WTC11 (cell line): ENCODE measurements around the gene TPD52L2. TPM values are rescaled to one million over a fixed set of nuclear protein-coding genes. Genes with fewer than 3 reads are reported as not detected.

Experiments used
- ATAC-seq: fragments of 200-7000 bp; cut with Tn5 transposase; 2 replicates; pipeline ENCODE4 v1.10.0; 2021; ENCODE audit warnings: mild to moderate bottlenecking, moderate library complexity
- CTCF ChIA-PET: fragments of 300-600 bp; sonication (Branson Sonifier 250); formaldehyde crosslinking; loops from one replicate; lab custom pipeline; 2021; ENCODE audit warnings: antibody characterized with exemption; lab: Charles Lee
- POLR2A ChIA-PET: fragments of 350-600 bp; sonication (Branson Sonifier 250); formaldehyde crosslinking; loops from one replicate; lab custom pipeline; 2021; ENCODE audit warnings: antibody characterized with exemption; lab: Charles Lee
- DNase-seq: peaks from one replicate; pipeline ENCODE4 v3.0.0; 2021; ENCODE audit warnings: low spot score
- H3K27ac Mint-ChIP-seq: 2 replicates; pipeline ENCODE4 v1.8.0; 2021; ENCODE audit warnings: mixed read lengths
- H3K27me3 Mint-ChIP-seq: 2 replicates; pipeline ENCODE4 v1.8.0; 2021; ENCODE audit warnings: low read depth, mild to moderate bottlenecking, moderate library complexity, mixed read lengths
- H3K36me3 Mint-ChIP-seq: 2 replicates; pipeline ENCODE4 v1.8.0; 2021; ENCODE audit warnings: mixed read lengths
- H3K4me1 Mint-ChIP-seq: 2 replicates; pipeline ENCODE4 v1.8.0; 2022; ENCODE audit warnings: mixed read lengths
- H3K4me3 Mint-ChIP-seq: 2 replicates; pipeline ENCODE4 v1.8.0; 2021; ENCODE audit warnings: mild to moderate bottlenecking, moderate library complexity, mixed read lengths
- H3K9me3 Mint-ChIP-seq: 2 replicates; pipeline ENCODE4 v1.8.0; 2021; ENCODE audit warnings: mixed read lengths
- CBFB ChIP-seq: sonication (generic); formaldehyde crosslinking; IDR thresholded peaks from 2 replicates; pipeline ENCODE4 v1.8.1; 2022; ENCODE audit warnings: mild to moderate bottlenecking, low read depth, missing genetic modification reagents
- JAZF1 ChIP-seq: fragments of 250-450 bp; sonication (Bioruptor Pico); IDR thresholded peaks from 2 replicates; pipeline ENCODE4 v1.9.0; 2021; ENCODE audit warnings: moderate library complexity, mild to moderate bottlenecking, inconsistent platforms
- NFATC4 ChIP-seq: fragments of 250-450 bp; sonication (Bioruptor Pico); IDR thresholded peaks from 2 replicates; pipeline ENCODE4 v1.9.0; 2021; ENCODE audit warnings: mild to moderate bottlenecking
- TP53 ChIP-seq: sonication (generic); formaldehyde crosslinking; IDR thresholded peaks from 2 replicates; pipeline ENCODE4 v1.8.1; 2023; ENCODE audit warnings: mild to moderate bottlenecking, missing genetic modification reagents
- total RNA-seq: library from RNA; stranded (reverse); gene quantifications from 3 replicates; pipeline ENCODE4 v1.2.3, GENCODE V29; 2021
- TF ChIP-seq, protein P1 (sequence below): sonication (generic); formaldehyde crosslinking; IDR thresholded peaks from 2 replicates; pipeline ENCODE4 v1.8.1; 2022; ENCODE audit warnings: mild to moderate bottlenecking, moderate library complexity, missing genetic modification reagents
- TF ChIP-seq, protein P2 (sequence below): sonication (generic); formaldehyde crosslinking; IDR thresholded peaks from 2 replicates; pipeline ENCODE4 v1.8.1; 2023; ENCODE audit warnings: mild to moderate bottlenecking, missing genetic modification reagents
- TF ChIP-seq, protein P3 (sequence below): sonication (generic); formaldehyde crosslinking; IDR thresholded peaks from 2 replicates; pipeline ENCODE4 v1.8.1; 2023; ENCODE audit warnings: mild to moderate bottlenecking, missing genetic modification reagents, moderate library complexity
- TF ChIP-seq, protein P4 (sequence below): fragments of 250-450 bp; sonication (Bioruptor Pico); IDR thresholded peaks from 2 replicates; pipeline ENCODE4 v1.9.0; 2021; ENCODE audit warnings: mild to moderate bottlenecking
- TF ChIP-seq, protein P5 (sequence below): sonication (generic); formaldehyde crosslinking; IDR thresholded peaks from 2 replicates; pipeline ENCODE4 v1.8.1; 2022; ENCODE audit warnings: missing genetic modification reagents, borderline replicate concordance
- TF ChIP-seq, protein P6 (sequence below): sonication (generic); formaldehyde crosslinking; IDR thresholded peaks from 2 replicates; pipeline ENCODE4 v1.8.1; 2022; ENCODE audit warnings: low read depth, missing genetic modification reagents, borderline replicate concordance
- TF ChIP-seq, protein P7 (sequence below): fragments of 250-450 bp; sonication (Bioruptor Pico); IDR thresholded peaks from 2 replicates; pipeline ENCODE4 v1.9.0; 2021; ENCODE audit warnings: mild to moderate bottlenecking

Gene TPD52L2
- total RNA-seq, 1 experiment from 2014 or later: 80.8 TPM

DNA sequence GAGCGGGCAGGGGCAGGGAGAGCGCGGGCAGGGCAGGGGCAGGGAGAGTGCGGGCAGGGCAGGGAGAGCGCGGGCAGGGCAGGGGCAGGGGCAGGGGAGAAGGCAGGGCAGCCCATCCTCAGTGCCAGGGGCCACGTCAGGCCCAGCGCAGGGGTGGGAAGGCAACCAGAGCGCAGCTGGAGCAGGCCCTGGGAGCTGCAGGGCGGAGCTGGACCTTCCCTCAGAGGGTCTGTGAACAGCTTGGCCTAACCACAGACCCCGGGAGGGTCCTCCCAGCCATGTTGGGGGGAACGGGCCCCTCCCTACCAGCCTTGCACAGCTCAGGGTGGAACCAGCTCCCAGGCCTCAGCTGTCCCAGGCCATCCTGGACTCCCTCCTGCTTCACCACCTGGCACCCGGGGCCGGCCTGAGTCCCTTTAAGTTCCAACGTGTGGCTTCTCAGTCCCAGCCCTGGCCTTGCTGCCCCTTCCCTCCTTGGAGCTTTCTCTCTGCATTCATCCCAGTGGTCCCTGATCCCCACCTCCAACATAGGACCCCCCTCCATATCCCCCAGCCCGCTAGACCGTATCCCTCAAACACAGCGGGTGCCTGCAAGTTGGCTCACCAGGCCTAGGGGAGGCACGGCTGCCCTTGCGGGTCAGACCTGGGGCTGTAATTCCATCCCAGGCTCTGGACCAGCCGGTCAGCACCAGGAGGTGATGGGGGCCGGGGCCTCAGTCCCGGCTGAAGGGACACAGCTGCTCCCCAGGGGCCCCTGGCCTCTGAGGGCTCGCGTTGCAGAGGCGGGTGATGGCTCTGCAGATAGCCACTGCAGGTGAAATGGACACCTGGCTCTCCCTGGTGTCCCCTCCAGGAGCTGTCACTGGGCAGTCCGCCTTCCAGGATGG, 28.4 kb upstream of the TPD52L2 start (continued):
- no peak for TF ChIP-seq NFATC4
- TF ChIP-seq CBFB (CRISPR knock-in tag): no peak
- TF ChIP-seq, protein P1, sequence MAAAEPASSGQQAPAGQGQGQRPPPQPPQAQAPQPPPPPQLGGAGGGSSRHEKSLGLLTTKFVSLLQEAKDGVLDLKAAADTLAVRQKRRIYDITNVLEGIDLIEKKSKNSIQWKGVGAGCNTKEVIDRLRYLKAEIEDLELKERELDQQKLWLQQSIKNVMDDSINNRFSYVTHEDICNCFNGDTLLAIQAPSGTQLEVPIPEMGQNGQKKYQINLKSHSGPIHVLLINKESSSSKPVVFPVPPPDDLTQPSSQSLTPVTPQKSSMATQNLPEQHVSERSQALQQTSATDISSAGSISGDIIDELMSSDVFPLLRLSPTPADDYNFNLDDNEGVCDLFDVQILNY: no peak
- TF ChIP-seq, all 79 proteins: peak for 0

DNA sequence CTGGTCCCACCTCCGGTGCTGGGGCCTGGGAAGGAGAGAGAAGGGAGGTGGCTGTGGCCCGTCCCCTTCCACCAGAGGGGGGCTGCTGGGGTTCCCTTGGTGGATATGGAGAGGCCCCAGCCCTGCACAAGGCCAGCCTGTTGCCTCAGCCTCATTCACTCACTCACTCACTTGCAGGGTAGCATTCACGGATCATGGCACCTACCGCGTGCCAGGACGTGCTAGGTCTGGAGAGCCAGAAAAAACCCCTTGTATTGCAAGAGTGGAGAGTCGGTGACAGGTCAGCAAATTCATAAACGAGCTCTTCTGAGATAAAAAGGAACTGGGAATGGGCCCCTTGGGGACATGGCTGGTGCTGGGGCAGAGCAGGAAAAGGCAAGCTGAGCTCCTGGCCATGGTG, 27.6 kb upstream of the TPD52L2 start:
- TF ChIP-seq, protein P2, sequence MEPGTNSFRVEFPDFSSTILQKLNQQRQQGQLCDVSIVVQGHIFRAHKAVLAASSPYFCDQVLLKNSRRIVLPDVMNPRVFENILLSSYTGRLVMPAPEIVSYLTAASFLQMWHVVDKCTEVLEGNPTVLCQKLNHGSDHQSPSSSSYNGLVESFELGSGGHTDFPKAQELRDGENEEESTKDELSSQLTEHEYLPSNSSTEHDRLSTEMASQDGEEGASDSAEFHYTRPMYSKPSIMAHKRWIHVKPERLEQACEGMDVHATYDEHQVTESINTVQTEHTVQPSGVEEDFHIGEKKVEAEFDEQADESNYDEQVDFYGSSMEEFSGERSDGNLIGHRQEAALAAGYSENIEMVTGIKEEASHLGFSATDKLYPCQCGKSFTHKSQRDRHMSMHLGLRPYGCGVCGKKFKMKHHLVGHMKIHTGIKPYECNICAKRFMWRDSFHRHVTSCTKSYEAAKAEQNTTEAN (CRISPR knock-in tag): no peak
- TF ChIP-seq, protein P3, sequence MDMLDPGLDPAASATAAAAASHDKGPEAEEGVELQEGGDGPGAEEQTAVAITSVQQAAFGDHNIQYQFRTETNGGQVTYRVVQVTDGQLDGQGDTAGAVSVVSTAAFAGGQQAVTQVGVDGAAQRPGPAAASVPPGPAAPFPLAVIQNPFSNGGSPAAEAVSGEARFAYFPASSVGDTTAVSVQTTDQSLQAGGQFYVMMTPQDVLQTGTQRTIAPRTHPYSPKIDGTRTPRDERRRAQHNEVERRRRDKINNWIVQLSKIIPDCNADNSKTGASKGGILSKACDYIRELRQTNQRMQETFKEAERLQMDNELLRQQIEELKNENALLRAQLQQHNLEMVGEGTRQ (CRISPR knock-in tag): no peak
- TF ChIP-seq, protein P4, sequence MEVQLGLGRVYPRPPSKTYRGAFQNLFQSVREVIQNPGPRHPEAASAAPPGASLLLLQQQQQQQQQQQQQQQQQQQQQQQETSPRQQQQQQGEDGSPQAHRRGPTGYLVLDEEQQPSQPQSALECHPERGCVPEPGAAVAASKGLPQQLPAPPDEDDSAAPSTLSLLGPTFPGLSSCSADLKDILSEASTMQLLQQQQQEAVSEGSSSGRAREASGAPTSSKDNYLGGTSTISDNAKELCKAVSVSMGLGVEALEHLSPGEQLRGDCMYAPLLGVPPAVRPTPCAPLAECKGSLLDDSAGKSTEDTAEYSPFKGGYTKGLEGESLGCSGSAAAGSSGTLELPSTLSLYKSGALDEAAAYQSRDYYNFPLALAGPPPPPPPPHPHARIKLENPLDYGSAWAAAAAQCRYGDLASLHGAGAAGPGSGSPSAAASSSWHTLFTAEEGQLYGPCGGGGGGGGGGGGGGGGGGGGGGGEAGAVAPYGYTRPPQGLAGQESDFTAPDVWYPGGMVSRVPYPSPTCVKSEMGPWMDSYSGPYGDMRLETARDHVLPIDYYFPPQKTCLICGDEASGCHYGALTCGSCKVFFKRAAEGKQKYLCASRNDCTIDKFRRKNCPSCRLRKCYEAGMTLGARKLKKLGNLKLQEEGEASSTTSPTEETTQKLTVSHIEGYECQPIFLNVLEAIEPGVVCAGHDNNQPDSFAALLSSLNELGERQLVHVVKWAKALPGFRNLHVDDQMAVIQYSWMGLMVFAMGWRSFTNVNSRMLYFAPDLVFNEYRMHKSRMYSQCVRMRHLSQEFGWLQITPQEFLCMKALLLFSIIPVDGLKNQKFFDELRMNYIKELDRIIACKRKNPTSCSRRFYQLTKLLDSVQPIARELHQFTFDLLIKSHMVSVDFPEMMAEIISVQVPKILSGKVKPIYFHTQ: no peak
- TF ChIP-seq, protein P5, sequence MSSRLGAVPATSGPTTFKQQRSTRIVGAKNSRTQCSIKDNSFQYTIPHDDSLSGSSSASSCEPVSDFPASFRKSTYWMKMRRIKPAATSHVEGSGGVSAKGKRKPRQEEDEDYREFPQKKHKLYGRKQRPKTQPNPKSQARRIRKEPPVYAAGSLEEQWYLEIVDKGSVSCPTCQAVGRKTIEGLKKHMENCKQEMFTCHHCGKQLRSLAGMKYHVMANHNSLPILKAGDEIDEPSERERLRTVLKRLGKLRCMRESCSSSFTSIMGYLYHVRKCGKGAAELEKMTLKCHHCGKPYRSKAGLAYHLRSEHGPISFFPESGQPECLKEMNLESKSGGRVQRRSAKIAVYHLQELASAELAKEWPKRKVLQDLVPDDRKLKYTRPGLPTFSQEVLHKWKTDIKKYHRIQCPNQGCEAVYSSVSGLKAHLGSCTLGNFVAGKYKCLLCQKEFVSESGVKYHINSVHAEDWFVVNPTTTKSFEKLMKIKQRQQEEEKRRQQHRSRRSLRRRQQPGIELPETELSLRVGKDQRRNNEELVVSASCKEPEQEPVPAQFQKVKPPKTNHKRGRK (CRISPR knock-in tag): no peak
- TF ChIP-seq JAZF1 (CRISPR knock-in tag) (no peak), TP53 (no peak)
- TF ChIP-seq, protein P6, sequence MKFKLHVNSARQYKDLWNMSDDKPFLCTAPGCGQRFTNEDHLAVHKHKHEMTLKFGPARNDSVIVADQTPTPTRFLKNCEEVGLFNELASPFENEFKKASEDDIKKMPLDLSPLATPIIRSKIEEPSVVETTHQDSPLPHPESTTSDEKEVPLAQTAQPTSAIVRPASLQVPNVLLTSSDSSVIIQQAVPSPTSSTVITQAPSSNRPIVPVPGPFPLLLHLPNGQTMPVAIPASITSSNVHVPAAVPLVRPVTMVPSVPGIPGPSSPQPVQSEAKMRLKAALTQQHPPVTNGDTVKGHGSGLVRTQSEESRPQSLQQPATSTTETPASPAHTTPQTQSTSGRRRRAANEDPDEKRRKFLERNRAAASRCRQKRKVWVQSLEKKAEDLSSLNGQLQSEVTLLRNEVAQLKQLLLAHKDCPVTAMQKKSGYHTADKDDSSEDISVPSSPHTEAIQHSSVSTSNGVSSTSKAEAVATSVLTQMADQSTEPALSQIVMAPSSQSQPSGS: no peak
- 0 out of 2 replicates have a peak overlapping the region, but pooled peaks have one; percentile 21 for H3K27ac Mint-ChIP-seq
- H3K4me1 Mint-ChIP-seq: peaks cover 23% of the 10 kb centered on the region
- no peak overlapping the region for H3K4me3 Mint-ChIP-seq
- H3K9me3 Mint-ChIP-seq: no peaks in the 10 kb centered on the region
- ChIA-PET POLR2A (interaction anchor here (1.2 kb wide), 1 partner anchor 8 kb away, joined by 4 read pairs; no protein-coding TSS in a partner anchor), CTCF (interaction anchor here (1.2 kb wide), 1 partner anchor 62 kb away, joined by 5 read pairs; no protein-coding TSS in a partner anchor)
- DNase-seq (no peak), ATAC-seq (no peak)
- H3K36me3 Mint-ChIP-seq: no peaks in the 10 kb centered on the region
- H3K27me3 Mint-ChIP-seq: peaks cover 17% of the 10 kb centered on the region

DNA sequence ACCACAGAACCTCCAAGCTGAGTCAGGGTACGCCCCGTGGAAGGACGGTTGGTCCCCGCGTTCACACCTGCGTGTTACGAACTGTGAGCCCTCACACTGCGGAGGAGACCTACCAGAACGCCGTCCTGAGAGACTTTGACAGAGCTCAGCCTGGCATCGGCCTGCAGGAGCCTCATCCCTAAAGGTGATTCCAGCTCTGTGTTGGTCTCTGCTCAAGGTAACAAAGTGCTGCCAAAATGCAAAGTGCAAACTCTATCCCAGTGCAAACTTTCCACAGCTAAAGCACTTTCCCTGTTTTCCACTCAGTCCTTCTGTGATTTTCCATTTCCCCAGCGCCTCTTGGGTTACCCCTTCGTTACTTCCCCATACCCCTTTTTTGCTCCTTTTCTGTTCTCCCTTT, 25.4 kb upstream of the TPD52L2 start:
- no peak for ATAC-seq
- no peaks in the 10 kb centered on the region for H3K36me3 Mint-ChIP-seq
- no peaks in the 10 kb centered on the region; the same call in 1 of the 2 replicates for H3K27me3 Mint-ChIP-seq
- ChIA-PET CTCF (interaction anchor here (0.7 to 1.0 kb wide), 2 partner anchors 31 to 64 kb away, joined by 3 to 4 read pairs; no protein-coding TSS in a partner anchor), POLR2A (interaction anchor here (1.0 kb wide), 1 partner anchor 115 kb away, joined by 3 read pairs; no protein-coding TSS in a partner anchor)
- H3K4me3 Mint-ChIP-seq: no peak overlapping the region
- peaks cover 21% of the 10 kb centered on the region for H3K4me1 Mint-ChIP-seq
- H3K27ac Mint-ChIP-seq: no peak overlapping the region
- TF ChIP-seq, protein P4: no peak
- no peak for TF ChIP-seq TP53
- TF ChIP-seq, protein P7, sequence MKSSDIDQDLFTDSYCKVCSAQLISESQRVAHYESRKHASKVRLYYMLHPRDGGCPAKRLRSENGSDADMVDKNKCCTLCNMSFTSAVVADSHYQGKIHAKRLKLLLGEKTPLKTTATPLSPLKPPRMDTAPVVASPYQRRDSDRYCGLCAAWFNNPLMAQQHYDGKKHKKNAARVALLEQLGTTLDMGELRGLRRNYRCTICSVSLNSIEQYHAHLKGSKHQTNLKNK (CRISPR knock-in tag): no peak
- no peak for DNase-seq
- no peaks in the 10 kb centered on the region for H3K9me3 Mint-ChIP-seq
